Measurements from ENCODE around the gene ZFYVE9. TPM values are rescaled to one million over a fixed set of nuclear protein-coding genes. Genes with fewer than 3 reads are reported as not detected.

The ZFYVE9 gene
- total and polyA plus RNA-seq, 2 of the 13 experiments (the other 11 are each of a cell fraction or from before 2014, with no cell fraction given): 9.2 to 19.8 TPM

GRCh38 chr1:52142220-52143183 is 613 bp downstream of the ZFYVE9 start (continued):
- TF ChIP-seq ZIK1 (CRISPR knock-in tag; IDR thresholded peaks at IDR 0.05; ENCODE audit: borderline replicate concordance, low read depth): no peak; the same call in 1 of the 2 replicates
- 0 out of 2 replicates have a peak, but pooled peaks have one; percentile 1 for TF ChIP-seq NRL (CRISPR knock-in tag; IDR thresholded peaks at IDR 0.05; ENCODE audit: borderline replicate concordance)
- no peak for TF ChIP-seq THAP9 (CRISPR knock-in tag; IDR thresholded peaks at IDR 0.05; ENCODE audit: borderline replicate concordance)
- TF ChIP-seq ZNF180 (CRISPR knock-in tag; IDR thresholded peaks at IDR 0.05; ENCODE audit: borderline replicate concordance, low read depth): no peak
- 0 out of 2 replicates have a peak, but pooled peaks have one; percentile 7 for TF ChIP-seq ZBTB43 (CRISPR knock-in tag; conservative IDR thresholded peaks at IDR 0.05)
- TF ChIP-seq ZNF280D (CRISPR knock-in tag; IDR thresholded peaks at IDR 0.05): 0 out of 2 replicates have a peak, but pooled peaks have one; percentile 17
- no peak for TF ChIP-seq GATA4 (IDR thresholded peaks at IDR 0.05; ENCODE audit: borderline replicate concordance, low read depth)
- no peak for TF ChIP-seq CERS6 (CRISPR knock-in tag; IDR thresholded peaks at IDR 0.05)
- no peak for TF ChIP-seq ZNF749 (CRISPR knock-in tag; IDR thresholded peaks at IDR 0.05; ENCODE audit: borderline replicate concordance)
- no peak for TF ChIP-seq HDAC2 (CRISPR knock-in tag; IDR thresholded peaks at IDR 0.05)
- TF ChIP-seq SRY (CRISPR knock-in tag; IDR thresholded peaks at IDR 0.05): no peak; the same call in 1 of the 2 replicates
- TF ChIP-seq DMAP1 (CRISPR knock-in tag; IDR thresholded peaks at IDR 0.05): no peak; the same call in 1 of the 2 replicates
- TF ChIP-seq PRDM15 (CRISPR knock-in tag; IDR thresholded peaks at IDR 0.05): no peak

All from HepG2 (cell line).